ENCODE results near the gene ZNF367.

Gene ZNF367

GRCh38 chr9:96348261-96348660 is 69.9 kb downstream of the ZNF367 start:
- FAIRE-seq, result no peak

- no peak for FAIRE-seq
These were observed 72.6 kb downstream of the ZNF367 start for GRCh38 chr9:96345551-96345950.

- no peak for FAIRE-seq
These were observed 73.6 kb downstream of the ZNF367 start for GRCh38 chr9:96344458-96345180.

GRCh38 chr9:96343515-96344360 is 74.4 kb downstream of the ZNF367 start:
- FAIRE-seq, result no peak

GRCh38 chr9:96342571-96343245 is 75.5 kb downstream of the ZNF367 start:
- no peak for FAIRE-seq

GRCh38 chr9:96340707-96341106 is 77.5 kb downstream of the ZNF367 start:
- no peak for FAIRE-seq

- no peak for FAIRE-seq
These were observed 79.9 kb downstream of the ZNF367 start for GRCh38 chr9:96338299-96338698.
